T-helper 22 cell (primary cell): ENCODE results near the gene CCNF.

ENCODE experiments used
- DNase-seq: peaks from one replicate; pipeline ENCODE4 v3.0.0-alpha.2; 2020; ENCODE audit warnings: low read depth

Gene CCNF

GRCh38 chr16:2501946-2502895 lies 73.0 kb downstream of the CCNF start:
- DNase-seq: no peak

GRCh38 chr16:2505695-2506094 lies 76.4 kb downstream of the CCNF start:
- no peak for DNase-seq

- DNase-seq: no peak
These were observed 77.9 kb downstream of the CCNF start for GRCh38 chr16:2507052-2507659.

GRCh38 chr16:2507665-2508064 lies 78.4 kb downstream of the CCNF start:
- no peak for DNase-seq
